GM18861 (cell line): ENCODE results near the gene TACR2.
A peak's percentile ranks its signal among the peaks of the same experiment; 100 is the strongest.
"Not testable (repeated sequence)": the region's sequence is repeated elsewhere in the genome, so short reads cannot be mapped to it uniquely, and the experiment has no call there.

Source experiments
- ATAC-seq: cut with Tn5 transposase; IDR thresholded peaks from one replicate; pipeline ENCODE4 v1.9.1; 2021; ENCODE audit not compliant: unreplicated experiment

TACR2 gene

DNA sequence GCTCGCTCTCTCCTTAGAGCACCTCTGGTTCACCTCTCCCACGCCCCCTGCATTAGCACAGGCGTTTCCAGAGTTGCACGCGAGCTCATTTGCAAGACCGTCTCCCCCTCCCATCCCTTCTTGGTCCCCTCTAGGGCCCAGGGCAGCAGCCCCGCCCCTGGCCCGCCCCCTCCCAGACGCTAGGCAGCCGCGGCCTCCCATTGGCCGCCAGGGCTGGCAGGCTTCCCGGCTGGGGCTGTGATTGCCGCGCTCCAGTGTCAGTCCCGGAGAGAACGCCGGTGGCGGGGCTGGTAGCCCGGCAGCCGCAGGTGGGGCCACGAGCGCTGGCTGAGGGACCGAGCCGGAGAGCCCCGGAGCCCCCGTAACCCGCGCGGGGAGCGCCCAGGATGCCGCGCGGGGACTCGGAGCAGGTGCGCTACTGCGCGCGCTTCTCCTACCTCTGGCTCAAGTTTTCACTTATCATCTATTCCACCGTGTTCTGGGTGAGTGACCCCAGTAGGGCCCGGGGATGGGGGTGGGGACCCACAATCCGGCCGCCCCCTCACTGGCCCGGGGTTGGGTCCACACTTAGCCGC is 34.6 kb upstream of the TACR2 start, which contains the start of gene TSPAN15:
Gene TSPAN15, plus strand, starts transcription at position 257 of the 575 bp plus-strand sequence. Its CDS starts 130 bp downstream, at position 387.
- peak; percentile 77 for ATAC-seq

DNA sequence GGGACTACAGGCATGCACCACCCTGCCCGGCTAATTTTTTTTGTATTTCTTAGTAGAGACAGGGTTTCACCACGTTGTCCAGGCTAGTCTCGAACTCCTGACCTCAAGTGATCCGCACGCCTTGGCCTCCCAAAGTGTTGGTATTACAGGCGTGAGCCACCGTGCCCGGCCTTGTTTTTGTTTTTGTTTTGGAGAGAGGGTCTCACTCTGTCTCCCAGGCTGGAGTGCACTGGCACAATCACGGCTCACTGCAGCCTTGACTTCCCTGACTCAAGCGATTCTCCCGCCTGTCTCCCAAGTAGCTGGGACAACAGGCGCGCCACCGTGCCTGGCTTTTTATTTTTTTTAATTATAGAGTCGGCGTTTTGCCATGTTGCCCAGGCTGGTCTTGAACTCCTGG is 33.7 kb upstream of the TACR2 start:
- ATAC-seq = not testable (repeated sequence)

DNA sequence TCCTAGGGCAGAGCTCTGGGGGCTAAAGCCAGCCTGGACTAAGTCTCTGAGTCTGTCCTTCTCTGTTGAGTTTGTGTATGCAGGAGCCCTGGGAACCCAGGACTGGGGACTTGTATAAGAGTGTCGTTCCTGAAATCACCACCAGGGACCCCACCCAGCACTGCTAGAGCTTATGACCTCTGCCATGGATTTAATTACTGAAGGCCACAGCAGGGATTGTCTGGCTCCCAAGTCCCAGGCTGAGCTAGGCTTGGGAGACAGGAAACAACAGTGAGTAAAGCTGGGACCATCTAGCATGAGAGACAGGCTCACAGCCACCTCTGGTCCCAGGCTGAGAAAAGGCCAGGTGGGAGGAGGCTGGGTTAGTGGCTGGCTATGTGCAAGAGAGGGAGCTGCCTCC is 33.1 kb upstream of the TACR2 start:
- no peak for ATAC-seq

DNA sequence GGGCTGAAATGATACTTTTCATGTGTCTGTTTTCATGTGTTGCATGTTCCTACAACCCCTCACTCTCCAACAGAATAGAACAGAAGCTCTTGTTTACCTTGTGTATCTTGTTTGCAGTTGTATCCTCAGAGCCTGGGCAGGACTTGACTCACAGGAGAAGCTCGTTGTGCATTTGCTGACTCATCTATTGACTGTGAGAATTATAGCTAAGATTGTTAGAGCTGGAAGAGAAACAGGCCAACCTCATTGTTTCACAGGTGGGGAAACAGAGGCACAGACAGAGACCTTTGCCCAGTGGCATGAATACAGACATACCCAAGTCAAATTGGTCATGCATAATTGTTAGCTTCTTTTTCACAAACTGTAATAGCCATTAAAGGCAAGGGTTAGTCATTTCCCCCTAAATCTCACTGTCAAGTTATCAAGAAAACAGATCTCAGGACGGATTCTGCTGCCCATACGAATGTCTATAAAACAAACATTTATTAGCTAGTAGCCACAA is 30.0 kb upstream of the TACR2 start:
- ATAC-seq = no peak

DNA sequence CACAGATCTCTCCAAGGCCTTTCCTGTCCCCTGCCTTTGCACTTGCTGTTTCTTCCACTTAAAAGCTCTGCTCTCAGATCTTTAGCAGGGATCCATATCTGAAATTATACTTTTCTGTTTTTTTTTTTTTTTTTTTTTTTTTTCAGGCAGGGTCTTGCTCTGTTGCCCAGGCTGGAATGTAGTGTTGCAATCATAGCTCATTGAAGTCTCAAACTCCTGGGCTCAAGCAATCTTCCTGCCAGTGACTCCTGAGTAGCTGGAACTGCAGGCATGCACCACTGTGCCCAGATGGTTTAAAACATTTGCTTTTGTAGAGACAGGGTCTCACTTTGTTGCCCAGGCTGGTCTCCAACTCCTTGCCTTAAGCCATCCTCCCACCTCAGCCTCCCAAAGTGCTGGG is 29.5 kb upstream of the TACR2 start:
- no peak for ATAC-seq

DNA sequence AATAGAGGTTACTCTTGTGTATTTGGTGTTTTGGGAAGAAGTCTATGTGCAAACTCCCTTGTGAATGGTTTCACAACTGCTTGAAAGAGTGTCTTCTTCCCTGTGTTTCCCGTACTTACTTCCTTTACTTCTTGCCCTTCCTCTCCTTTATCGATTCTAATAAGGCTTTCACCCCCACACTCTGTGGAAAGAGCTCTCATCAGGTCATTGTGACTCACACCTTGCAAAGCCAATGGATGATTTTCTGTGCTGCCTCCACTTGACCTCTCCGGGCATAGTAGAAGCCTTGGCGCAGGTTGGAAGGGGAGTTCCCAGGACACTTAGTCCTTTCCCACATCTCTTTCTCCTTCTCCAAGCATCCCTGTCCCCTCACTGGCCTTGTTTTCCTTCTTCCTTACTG is 28.3 kb upstream of the TACR2 start:
- no peak for ATAC-seq

DNA sequence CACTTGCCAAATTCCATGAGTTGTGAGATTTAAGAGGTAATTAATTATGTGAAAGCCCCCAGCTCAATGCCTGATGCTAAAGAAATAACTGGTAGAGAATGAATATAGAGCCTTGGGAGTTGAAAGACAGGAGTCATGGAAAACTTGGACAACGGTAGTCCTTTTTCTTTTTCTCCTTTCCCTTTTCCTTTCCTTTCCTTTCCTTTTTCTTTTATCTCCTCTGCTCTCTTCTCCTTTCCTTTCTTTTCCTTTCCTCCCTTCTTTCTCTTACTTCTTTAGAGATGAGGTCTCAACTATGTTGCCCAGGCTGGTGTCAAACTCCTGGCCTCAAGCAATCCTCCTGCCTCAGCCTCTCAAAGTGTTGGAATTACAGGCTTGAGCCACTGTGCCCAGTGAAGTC is 26.6 kb upstream of the TACR2 start:
- ATAC-seq = no peak

DNA sequence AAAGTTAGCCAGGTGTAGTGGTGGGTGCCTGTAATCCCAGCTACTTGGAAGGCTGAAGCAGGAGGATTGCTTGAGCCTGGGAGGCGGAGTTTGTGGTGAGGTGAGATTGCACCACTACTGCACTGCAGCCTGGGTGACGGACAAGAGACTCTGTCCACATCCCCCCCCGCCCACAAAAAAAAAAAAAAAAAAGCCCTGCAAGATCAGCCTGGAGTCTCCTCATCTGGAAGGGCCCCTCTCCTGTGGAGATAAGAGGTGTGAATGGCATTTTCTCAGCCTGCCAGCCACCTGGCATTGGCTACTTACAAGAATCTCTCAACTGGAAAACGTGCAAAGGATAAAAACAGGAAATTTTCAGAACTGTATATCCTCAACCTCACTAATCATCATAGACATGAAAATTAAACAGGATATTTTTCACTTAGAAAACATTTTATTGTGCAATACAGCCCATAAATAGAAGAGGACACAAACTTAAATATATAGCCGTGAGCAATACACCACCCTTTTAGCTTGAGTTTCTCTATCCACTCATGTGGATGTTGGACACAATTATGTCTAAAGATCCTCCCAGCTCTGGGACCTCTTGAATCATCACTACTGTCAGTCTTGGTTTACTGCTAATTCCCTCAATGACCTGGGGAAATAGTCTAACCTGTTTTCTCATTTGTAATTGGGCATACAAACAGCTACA is 23.2 kb upstream of the TACR2 start:
- no peak for ATAC-seq

DNA sequence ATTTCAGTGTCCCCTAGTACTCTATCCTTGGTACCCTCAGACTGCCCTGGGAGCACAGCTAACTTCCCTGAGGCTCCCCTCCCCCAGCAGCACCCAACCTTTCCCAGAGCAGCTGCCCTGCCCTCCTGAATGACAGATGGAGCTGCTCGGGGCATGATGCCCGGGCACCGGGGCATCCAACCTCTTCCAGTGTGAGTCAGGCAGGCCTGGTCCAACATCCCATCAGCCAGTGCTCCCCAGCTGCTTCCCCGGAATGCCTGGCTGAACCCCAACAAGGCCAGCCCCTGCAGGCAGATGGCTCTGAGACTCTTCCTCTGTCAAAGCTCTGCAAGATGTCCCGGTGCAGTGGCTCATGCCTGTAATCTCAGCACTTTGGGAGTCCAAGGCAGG is 22.6 kb upstream of the TACR2 start:
- ATAC-seq = no peak

DNA sequence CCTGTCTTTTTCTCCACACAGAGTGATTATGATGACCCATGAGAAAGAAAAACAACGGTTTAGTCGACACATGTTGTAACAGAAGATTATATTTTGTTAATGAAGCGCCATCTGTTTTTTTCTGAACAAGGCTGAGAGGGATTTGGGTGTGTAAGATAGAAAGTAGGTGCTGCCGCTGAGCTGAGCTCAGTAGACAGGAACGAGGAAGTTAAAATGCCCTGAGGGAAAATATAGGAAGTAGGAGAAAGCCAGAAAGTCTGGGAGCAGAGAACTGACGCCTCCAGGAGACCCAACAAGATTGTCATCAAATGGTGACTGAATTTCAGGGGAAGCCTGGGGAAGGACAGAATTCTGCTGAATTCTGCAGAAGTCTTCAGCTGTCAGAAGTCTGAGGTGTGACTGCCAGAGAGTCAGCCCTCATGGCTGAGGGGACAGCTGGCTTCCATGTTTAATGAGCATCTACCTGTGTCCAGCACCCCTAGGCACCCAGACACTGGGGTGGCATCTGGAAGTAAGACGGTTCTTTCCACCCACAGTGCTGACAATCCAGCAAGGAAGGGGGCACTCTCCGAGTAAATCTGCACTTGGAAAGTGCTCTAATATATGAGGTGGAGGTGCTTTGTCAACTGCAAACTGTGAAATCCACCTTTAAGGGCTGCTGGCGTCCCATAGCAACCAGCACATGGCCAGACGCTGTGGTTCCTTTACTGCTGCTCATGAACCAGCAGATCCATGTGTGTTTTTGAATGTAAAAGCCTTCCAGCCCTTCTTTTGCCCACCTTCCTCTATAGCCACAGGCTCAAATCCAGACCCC is 22.0 kb upstream of the TACR2 start:
- no peak for ATAC-seq

DNA sequence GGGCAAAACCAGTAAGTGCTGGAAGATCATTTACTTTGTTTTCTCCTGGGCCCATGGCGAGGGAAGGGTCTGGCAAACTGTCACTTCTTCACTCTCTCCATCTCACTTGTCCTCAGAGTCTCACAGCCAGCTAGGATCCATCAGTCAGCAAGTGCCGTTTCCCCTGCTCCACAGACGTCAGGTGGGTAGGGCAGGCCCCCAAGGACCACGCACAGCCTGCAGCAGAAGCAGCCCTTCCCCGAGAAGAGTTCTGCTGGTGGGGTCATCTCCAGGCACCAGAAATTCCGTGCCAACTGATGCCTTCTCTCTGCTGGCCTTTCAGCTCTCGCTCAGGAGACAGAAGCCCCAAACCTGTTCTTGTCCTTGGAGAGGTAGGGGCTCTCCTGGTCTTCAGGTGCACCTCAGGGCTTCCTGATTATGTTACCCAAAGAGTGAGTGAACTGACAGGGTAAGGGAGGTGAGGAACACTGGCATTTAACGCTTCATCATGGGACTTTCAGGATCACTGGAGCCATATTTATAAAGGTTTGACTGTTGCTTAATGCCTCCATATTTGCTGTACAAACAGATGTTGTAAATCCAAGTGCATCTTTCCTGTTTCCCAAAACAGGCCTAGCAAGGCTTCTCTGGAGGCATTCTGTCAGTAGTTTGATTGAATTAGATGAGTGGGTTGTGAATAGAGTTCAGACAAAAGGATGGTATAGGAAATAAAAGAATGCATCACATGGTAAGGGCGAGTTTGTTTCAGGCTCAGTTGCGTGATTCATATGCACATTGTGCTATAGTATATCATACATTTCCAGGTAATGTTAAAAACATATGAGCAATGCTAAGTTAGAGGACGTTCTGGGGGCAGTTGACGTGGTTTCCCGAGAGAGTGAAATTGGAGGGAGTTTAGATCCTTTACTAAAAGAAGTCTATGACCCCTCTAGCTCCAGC is 20.9 kb upstream of the TACR2 start:
- ATAC-seq = no peak

DNA sequence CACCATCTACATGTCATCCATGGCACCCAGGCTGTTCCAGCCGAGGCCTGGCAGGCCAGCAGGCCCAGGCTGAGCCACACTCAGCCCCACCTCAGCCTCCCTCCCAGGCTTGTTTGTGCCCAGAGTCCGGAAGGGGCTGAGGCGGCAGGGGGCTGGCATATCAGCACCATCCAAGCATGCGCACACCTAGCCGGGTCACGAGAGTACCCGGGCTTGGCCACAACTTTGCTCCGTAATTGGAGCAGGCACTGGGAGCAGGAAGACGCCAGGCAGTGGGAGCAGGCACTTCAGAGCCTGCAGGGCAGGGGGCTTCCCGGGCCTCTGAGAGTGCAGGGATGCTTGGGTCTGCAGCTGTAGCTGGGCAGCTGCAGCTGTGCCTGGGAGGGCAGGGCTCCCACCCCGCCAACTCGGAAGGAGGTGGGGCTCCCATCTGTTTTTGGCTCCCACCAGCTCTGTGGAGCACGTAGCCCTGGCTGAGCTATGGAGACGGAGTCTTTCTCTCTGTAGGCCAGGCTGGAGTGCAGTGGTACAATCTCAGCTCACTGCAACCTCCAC is 19.3 kb upstream of the TACR2 start:
- no peak for ATAC-seq

DNA sequence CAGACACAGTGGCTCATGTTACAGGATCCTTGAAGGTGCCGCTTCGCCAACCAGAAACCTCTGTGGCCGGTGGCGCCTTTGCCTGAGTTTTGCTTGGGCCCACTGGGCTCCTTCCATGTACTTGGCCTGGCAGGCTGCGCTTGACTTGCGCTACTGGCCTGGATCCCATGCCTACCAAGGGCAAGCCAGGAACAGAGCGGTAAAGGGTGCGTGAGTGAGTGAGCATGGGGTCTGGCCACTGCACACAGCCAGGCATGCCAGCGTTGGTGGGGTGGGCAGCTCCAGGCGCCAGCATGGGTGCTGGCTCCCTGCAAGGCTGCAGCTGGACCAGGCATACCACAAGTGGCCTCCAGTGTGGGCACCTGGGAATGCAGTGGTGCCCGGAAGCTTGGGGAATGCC is 18.2 kb upstream of the TACR2 start:
- no peak for ATAC-seq

DNA sequence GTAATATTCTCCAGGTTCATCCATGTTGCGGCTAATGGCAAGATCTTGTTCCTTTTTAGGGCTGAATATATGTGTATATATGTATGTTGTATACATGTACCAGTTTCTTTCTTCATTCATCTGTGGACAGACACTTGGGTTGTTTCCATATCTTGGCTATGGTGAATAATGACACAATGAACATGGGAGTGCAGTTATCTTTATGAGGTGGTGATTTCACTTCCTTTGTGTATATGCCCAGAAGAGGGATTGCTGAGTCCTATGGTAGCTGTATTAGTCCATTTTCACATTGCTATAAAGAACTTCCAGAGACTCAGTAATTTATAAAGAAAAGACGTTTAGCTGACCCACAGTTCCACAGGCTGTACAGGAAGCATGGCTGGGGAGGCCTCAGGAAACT is 17.5 kb upstream of the TACR2 start:
- no peak for ATAC-seq

DNA sequence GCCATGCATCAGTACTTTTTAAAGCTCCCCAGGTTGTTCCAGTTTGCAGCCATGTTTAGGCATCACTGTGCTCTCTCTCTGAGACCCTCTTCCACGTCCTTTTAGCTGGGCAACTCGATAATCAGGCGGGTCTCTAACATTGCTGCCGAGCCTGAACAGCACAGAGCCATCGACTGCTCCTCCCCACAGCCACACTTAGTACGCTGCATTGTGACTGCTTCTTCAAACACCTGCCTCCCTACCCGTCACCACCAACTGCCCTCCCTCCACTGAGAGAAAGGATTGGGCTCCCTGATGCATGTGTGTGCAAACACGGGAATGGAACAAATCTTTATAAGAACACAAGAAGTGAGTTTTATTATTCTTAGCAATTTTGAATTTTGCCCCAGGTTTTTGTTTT is 11.4 kb upstream of the TACR2 start:
- no peak for ATAC-seq

DNA sequence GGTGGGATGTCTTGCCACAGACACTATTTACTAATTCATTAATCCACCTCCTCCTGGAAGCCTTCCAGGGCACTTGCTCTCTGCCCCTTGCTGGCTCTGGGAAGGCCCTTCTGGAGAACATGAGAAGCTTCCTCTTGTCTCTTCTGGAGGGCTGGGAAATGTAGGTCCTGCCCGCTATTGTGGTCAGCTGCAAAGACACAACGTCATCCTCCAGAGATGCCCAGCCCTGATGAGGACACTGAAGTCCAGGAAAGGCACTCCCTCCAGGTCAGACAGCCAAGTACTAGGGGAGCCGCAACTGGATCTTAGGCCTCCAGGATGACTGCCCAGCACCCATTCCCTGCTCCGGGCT is 9.6 kb upstream of the TACR2 start:
- ATAC-seq = no peak

DNA sequence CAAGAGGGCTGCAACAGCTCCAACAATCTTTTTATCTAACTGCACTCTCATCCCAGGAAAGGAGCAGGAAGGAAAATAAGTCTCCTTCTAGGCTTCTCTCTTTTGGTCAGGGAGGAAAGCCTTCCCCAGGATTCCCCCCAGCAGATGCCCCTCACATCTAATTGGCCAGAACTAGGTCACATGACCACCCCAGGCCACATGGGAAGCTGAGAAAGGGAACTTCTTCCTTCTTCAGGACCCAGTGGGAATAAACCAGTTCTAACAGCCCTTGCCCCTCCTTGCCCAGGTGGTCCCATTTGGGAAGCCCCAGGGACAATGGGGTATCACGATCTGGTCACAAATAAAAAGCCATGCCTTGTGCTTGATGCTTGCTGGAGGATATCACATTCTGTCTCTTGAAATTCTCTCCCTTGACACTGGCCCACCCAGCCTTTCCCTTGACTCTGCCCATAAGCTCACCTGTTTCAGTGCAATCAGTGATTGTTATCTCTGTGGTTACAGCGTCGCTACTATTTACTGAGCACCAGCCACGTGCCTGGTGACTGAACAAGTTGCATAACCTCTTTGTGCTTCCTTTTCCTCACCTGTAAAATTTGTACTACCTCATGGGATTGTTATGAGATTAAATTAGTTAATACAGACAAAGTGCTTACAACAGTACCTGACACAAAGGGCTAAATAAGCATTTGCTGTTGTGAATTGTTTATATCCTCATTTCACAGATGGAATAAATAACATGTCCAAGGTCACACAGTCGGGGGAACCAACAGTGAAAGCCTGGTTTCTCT is 9.0 kb upstream of the TACR2 start:
- no peak for ATAC-seq

DNA sequence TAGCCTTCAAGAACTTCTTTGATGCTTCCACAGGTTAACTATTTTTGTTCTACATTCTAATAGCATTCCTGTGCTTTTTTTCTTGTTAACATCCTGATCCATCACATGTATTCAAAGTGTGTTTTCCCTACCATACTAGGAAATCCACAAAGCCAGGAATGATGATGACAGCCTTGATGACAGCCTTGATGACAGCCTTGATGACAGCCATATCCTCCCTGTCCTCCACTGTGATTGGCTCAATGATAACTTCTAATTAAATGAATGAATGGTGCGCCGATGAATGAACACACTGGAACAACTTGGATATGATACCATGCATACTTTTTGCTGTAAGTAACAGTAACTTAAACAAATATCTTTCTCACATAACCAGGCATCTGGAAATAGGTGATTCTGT is 8.3 kb upstream of the TACR2 start:
- ATAC-seq = no peak

DNA sequence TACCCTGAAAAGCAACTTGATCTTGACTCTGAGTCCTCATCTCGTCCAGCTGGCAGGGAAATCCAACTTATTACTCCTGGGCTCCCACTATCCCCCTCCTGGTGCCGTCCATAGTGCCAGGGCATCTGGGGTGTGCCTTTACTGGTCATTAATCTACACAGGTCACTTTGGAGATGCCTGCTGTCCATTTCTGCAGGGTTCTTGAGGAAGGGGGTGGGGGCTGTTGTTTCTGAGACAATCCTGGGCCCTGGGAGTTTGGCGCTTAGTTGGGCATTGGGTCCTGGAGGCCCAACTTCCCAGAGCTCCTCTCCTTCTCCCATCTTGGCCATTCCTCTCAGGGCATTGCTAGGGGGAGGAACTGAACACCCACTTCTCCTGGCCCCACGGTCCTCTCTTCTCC is 6.0 kb upstream of the TACR2 start:
- ATAC-seq = no peak
